Thyroid gland (tissue), 4 donors: Measurements from ENCODE around the gene SLC30A7.

ENCODE experiments used
- POLR2A ChIP-seq, 2 donors: fragments of 450-650 bp; IDR thresholded peaks; one replicate each; pipeline ENCODE4 v1.6.1; 2017; ENCODE audit warnings: antibody characterized with exemption in 2 of 2, mild to moderate bottlenecking in 2 of 2, moderate library complexity in 1 of 2
- TF ChIP-seq, protein P1 (sequence below), 6 experiments: fragments of 200-600 bp in 3 of 6; fragments of 450-650 bp in 3 of 6; sonication (generic) in 3 of 6; IDR thresholded peaks; one replicate each; pipeline ENCODE4 v1.5.1; 2016 to 2019; ENCODE audit warnings: antibody characterized with exemption in 6 of 6, mild to moderate bottlenecking in 2 of 6, inconsistent platforms in 1 of 6, moderate library complexity in 1 of 6

DNA sequence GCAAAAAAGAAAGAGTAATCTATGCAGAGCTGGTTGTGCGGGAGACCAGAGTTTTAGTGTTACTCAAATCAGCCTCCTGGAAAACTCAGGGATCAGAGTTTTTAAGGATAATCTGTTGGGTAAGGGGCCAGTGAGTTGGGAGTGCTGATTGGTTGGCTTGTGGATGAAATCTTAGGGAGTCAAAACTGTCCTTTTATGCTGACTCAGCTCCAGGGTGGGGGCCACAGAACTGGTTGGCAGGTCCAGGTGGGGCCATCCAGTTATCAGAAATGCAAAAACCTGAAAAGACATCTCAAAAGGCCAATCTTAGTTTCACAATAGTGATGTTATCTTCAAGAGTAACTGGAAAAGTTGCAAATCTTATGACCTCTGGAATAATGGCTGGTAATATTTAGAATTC, 4.5 kb upstream of the SLC30A7 start:
- TF ChIP-seq, protein P1, sequence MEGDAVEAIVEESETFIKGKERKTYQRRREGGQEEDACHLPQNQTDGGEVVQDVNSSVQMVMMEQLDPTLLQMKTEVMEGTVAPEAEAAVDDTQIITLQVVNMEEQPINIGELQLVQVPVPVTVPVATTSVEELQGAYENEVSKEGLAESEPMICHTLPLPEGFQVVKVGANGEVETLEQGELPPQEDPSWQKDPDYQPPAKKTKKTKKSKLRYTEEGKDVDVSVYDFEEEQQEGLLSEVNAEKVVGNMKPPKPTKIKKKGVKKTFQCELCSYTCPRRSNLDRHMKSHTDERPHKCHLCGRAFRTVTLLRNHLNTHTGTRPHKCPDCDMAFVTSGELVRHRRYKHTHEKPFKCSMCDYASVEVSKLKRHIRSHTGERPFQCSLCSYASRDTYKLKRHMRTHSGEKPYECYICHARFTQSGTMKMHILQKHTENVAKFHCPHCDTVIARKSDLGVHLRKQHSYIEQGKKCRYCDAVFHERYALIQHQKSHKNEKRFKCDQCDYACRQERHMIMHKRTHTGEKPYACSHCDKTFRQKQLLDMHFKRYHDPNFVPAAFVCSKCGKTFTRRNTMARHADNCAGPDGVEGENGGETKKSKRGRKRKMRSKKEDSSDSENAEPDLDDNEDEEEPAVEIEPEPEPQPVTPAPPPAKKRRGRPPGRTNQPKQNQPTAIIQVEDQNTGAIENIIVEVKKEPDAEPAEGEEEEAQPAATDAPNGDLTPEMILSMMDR (IDR thresholded peaks at IDR 0.05) = no peak
- no peak for TF ChIP-seq POLR2A (IDR thresholded peaks at IDR 0.05)
